Thyroid gland (tissue), 4 donors: ENCODE measurements around the gene CDYL. TPM values are rescaled to one million over a fixed set of nuclear protein-coding genes. Genes with fewer than 3 reads are reported as not detected.
A peak's percentile ranks its signal among the peaks of the same experiment; 100 is the strongest.

Experiments used
- DNase-seq, 2 donors: peaks; one replicate each; pipeline ENCODE4 v3.0.0-alpha.2; 2019
- H3K27ac ChIP-seq, 3 donors: fragments of 200-600 bp; sonication (generic); 1 replicate in 2 of 3; 2 replicates in 1 of 3; pipeline ENCODE4 v1.5.1; 2016 to 2019; ENCODE audit warnings: mild to moderate bottlenecking in 1 of 3, moderate library complexity in 1 of 3
- H3K27me3 ChIP-seq: fragments of 200-600 bp; sonication (generic); one replicate; pipeline ENCODE4 v1.5.1; 2019
- H3K36me3 ChIP-seq, 2 donors: fragments of 200-600 bp; sonication (generic); one replicate each; pipeline ENCODE4 v1.5.1; 2016 to 2019
- H3K4me1 ChIP-seq, 2 donors: fragments of 200-600 bp; sonication (generic); one replicate each; pipeline ENCODE4 v1.5.1; 2017 to 2019
- H3K4me3 ChIP-seq, 3 donors: fragments of 200-600 bp; sonication (generic); replicated peaks in 1 of 3; 1 replicate in 2 of 3; 2 replicates in 1 of 3; pipeline ENCODE4 v1.5.1; 2016; ENCODE audit warnings: mild to moderate bottlenecking in 1 of 3
- H3K9me3 ChIP-seq: fragments of 200-600 bp; sonication (generic); one replicate; pipeline ENCODE4 v1.5.1; 2017
- CTCF ChIP-seq, 6 experiments: fragments of 200-600 bp in 3 of 6; fragments of 450-650 bp in 3 of 6; sonication (generic) in 3 of 6; IDR thresholded peaks; one replicate each; pipeline ENCODE4 v1.5.1; 2016 to 2019; ENCODE audit warnings: antibody characterized with exemption in 6 of 6, mild to moderate bottlenecking in 2 of 6, inconsistent platforms in 1 of 6, moderate library complexity in 1 of 6
- POLR2A ChIP-seq, 2 donors: fragments of 450-650 bp; IDR thresholded peaks; one replicate each; pipeline ENCODE4 v1.6.1; 2017; ENCODE audit warnings: antibody characterized with exemption in 2 of 2, mild to moderate bottlenecking in 2 of 2, moderate library complexity in 1 of 2
- WGBS, 2 donors: methylation state at CpG; one replicate each; pipeline ENCODE4 v1.1.5; 2017; 5-methylcytosine and 5-hydroxymethylcytosine counted together
- intact Hi-C: fragments of 100-400 bp; cut with DNase I; formaldehyde crosslinking; loops from one replicate; pipeline ENCODE4 v1.15.1; 2023
- total RNA-seq, 4 donors: library from RNA; depleted of rRNA; stranded (reverse); fragments of >200 nt; gene quantifications; one replicate each; pipeline ENCODE4 v1.2.3, GENCODE V29; 2016

Gene CDYL
- total RNA-seq, 4 donors from 2014 or later = 22.6 to 61.4 (median 43.7) TPM

GRCh38 chr6:4922488-4923037 lies 146.4 kb downstream of the CDYL start:
- H3K27ac ChIP-seq = no peak overlapping the region
- H3K36me3 ChIP-seq = no peaks in the 10 kb centered on the region
- 83 to 86% methylated on average over 13 of the region's 13 CpGs for WGBS, 2 donors
- TF ChIP-seq POLR2A (IDR thresholded peaks at IDR 0.05) (no peak), CTCF (IDR thresholded peaks at IDR 0.05) (no peak)
- no peaks in the 10 kb centered on the region for H3K9me3 ChIP-seq
- H3K4me1 ChIP-seq = peaks cover 6 to 9% of the 10 kb centered on the region in 2 donors
- intact Hi-C loops = no loop called here
- DNase-seq = no peak
- no peaks in the 10 kb centered on the region for H3K27me3 ChIP-seq
- no peak overlapping the region for H3K4me3 ChIP-seq

- no peak overlapping the region for H3K4me3 ChIP-seq
- H3K4me1 ChIP-seq = peaks cover 6 to 9% of the 10 kb centered on the region in 2 donors
- H3K9me3 ChIP-seq = no peaks in the 10 kb centered on the region
- H3K27ac ChIP-seq = no peak overlapping the region
- WGBS, 2 donors = 88 to 90% methylated on average over 3 of the region's 3 CpGs
- H3K36me3 ChIP-seq = no peaks in the 10 kb centered on the region
- no peak for TF ChIP-seq POLR2A (IDR thresholded peaks at IDR 0.05)
- no peak for TF ChIP-seq CTCF (IDR thresholded peaks at IDR 0.05)
- no peak for DNase-seq
- intact Hi-C loops = no loop called here
- H3K27me3 ChIP-seq = no peaks in the 10 kb centered on the region
Measured at GRCh38 chr6:4923081-4923480, 146.9 kb downstream of the CDYL start.

DNA sequence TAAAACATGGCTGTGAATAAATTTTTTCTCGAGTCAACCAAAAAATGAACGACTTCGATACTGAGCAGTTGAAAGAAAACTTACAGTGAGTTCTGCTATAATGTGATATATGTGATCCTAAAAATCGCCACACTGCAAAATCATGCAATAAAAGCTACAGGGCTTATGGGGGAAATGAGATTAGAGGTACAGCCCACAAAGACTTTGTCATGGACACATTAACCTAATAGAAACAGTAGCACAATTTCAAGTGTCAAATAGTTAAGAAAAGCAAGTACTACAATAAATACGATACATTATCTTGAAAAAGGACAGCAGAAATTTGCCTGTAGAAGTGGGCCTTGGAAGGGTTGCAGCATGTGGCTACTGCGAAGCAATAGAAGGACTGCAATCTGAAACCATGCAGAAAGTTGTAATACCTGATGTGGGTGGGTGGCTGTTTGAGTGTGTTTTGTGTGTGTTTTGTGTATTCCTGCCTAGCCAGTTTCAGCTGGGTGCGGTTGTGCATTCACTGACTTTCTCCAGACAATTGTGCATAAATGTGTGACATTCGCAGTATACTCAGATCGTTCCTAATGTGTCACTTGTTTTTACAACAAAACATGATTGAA lies 148.6 kb downstream of the CDYL start:
- Histone ChIP-seq H3K27me3 (no peaks in the 10 kb centered on the region), H3K9me3 (no peaks in the 10 kb centered on the region), H3K4me1 (peaks cover 6 to 9% of the 10 kb centered on the region in 2 donors), H3K27ac (no peak overlapping the region), H3K4me3 (no peak overlapping the region), H3K36me3 (no peaks in the 10 kb centered on the region)
- TF ChIP-seq POLR2A (IDR thresholded peaks at IDR 0.05) (no peak), CTCF (IDR thresholded peaks at IDR 0.05) (no peak)
- WGBS, 2 donors = 55 to 56% methylated on average over 9 of the region's 9 CpGs
- intact Hi-C loops = no loop called here
- peak; percentile 61 to 74 for DNase-seq

DNA sequence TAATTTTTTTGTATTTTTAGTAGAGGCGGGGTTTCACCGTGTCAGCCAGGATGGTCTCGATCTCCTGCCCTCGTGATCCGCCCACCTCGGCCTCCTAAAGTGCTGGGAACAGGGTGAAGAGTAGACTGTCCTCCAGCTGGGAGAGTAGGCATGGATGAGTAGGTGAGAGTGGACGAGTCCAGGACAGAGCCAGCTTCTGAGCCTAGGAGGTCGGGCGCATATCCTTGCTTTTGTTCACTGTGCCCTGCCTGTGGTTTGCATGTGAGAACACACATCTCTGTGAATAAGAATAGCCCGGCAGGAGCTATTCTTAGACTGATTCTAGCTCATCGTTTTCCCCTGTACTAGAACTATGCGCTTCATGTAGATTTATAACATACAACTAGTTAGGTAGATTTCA lies 149.4 kb downstream of the CDYL start:
- TF ChIP-seq POLR2A (IDR thresholded peaks at IDR 0.05) (no peak), CTCF (IDR thresholded peaks at IDR 0.05) (no peak)
- no peaks in the 10 kb centered on the region for H3K36me3 ChIP-seq
- intact Hi-C loops = no loop called here
- no peak for DNase-seq
- WGBS, 2 donors = 88 to 92% methylated on average over 12 of the region's 12 CpGs
- no peak overlapping the region for H3K27ac ChIP-seq
- H3K4me3 ChIP-seq = no peak overlapping the region
- H3K27me3 ChIP-seq = no peaks in the 10 kb centered on the region
- H3K9me3 ChIP-seq = no peaks in the 10 kb centered on the region
- H3K4me1 ChIP-seq = peaks cover 6 to 9% of the 10 kb centered on the region in 2 donors

- H3K27me3 ChIP-seq = no peaks in the 10 kb centered on the region
- no peak overlapping the region for H3K4me3 ChIP-seq
- no peaks in the 10 kb centered on the region for H3K36me3 ChIP-seq
- TF ChIP-seq POLR2A (IDR thresholded peaks at IDR 0.05) (no peak), CTCF (IDR thresholded peaks at IDR 0.05) (no peak)
- 92 to 96% methylated on average over 3 of the region's 3 CpGs for WGBS, 2 donors
- no peaks in the 10 kb centered on the region for H3K9me3 ChIP-seq
- intact Hi-C loops = no loop called here
- no peak overlapping the region for H3K27ac ChIP-seq
- peaks cover 18 to 22% of the 10 kb centered on the region in 2 donors for H3K4me1 ChIP-seq
- no peak for DNase-seq
Measured at GRCh38 chr6:4928426-4928825, 152.2 kb downstream of the CDYL start.
